ENCODE measurements around the gene BAK1.

Gene BAK1

DNA sequence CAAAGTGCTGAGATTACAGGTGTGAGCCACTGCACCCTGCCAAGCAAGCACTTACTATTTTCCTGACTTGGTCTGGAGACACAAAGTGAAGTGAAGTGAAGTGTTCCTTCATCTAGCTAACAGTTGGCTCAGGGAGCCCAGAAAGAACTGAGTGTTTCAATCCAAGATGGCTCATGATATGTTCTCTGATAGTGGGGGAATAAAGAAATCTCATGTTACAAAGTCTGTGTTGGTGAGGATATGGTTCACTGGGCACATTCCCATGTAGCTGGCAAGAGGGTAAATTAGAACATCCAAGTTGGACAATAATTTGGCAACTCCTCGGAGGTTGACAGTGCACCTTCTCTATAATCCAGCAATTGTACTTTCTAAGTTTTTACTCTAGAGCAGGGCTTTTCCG, 36.0 kb upstream of the BAK1 start:
- Mint-ChIP-seq H3K36me3 (no peaks in the 10 kb centered on the region), H3K27ac (no peak overlapping the region), H3K27me3 (peaks cover 2% of the 10 kb centered on the region), H3K9me3 (no peaks in the 10 kb centered on the region), H3K4me3 (no peak overlapping the region), H3K4me1 (peaks cover 9% of the 10 kb centered on the region)
- no peak for ATAC-seq (ENCODE audit: low read depth)
- DNase-seq (ENCODE audit: low spot score in 2 of 2): no peak

DNA sequence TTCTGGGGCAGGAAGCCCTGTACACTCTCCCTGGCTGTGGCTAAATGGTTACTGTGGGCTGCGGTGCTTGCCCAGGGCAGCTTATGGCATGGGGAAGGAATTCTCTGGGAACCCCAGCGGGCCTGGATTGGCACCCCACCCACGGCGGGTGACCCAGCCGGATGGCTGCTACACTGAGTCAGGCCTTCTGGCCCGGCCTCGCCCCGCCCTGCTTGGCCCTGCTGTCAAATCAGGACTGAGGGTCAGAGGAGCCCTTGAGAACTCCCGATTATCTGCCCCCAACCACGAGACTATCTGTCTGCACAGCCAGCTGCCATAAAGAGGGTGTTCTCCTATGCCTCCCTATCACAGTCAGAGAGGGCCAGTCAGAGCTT, 33.7 kb upstream of the BAK1 start:
- H3K9me3 Mint-ChIP-seq: no peaks in the 10 kb centered on the region
- ATAC-seq (ENCODE audit: low read depth): no peak
- H3K27ac Mint-ChIP-seq: no peak overlapping the region
- H3K4me1 Mint-ChIP-seq: peaks cover 2% of the 10 kb centered on the region
- peaks cover 2% of the 10 kb centered on the region for H3K27me3 Mint-ChIP-seq
- H3K36me3 Mint-ChIP-seq: no peaks in the 10 kb centered on the region
- H3K4me3 Mint-ChIP-seq: no peak overlapping the region
- DNase-seq (ENCODE audit: low spot score in 2 of 2): no peak

DNA sequence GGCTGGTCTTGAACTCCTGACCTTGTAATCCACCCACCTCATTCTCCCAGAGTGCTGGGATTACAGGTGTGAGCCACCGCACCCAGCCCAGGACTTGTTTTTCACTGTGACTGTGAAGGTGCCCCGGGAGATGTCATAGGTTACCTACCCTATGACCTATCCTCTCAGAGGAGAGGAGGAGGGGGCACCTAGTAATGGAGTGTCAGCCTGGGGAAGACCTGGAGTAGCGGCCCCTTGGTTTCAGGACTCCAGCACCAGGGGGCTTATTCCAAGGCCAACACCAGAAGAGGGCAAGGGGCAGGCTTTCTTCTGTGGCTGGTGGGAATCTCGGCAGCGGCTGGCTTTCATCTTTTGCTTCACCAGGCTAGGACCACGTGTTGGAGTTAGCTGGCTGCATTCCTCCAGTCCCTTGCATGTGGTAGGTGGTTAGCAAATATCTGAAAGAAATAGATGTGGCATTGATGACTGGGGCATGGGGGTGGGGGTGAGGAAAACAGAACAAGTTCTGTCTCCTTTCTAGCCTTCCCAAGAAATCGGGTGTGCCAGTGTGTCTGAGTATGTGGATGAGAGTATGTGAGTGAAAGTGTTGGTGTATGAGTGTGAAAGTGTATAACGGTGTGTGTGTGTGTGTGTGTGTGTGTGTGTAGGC, 33.2 kb upstream of the BAK1 start:
- DNase-seq (ENCODE audit: low spot score in 2 of 2): no peak
- H3K4me3 Mint-ChIP-seq: no peak overlapping the region
- ATAC-seq (ENCODE audit: low read depth): no peak
- peaks cover 2% of the 10 kb centered on the region for H3K27me3 Mint-ChIP-seq
- no peaks in the 10 kb centered on the region for H3K9me3 Mint-ChIP-seq
- H3K4me1 Mint-ChIP-seq: peaks cover 2% of the 10 kb centered on the region
- no peaks in the 10 kb centered on the region for H3K36me3 Mint-ChIP-seq
- no peak overlapping the region for H3K27ac Mint-ChIP-seq

DNA sequence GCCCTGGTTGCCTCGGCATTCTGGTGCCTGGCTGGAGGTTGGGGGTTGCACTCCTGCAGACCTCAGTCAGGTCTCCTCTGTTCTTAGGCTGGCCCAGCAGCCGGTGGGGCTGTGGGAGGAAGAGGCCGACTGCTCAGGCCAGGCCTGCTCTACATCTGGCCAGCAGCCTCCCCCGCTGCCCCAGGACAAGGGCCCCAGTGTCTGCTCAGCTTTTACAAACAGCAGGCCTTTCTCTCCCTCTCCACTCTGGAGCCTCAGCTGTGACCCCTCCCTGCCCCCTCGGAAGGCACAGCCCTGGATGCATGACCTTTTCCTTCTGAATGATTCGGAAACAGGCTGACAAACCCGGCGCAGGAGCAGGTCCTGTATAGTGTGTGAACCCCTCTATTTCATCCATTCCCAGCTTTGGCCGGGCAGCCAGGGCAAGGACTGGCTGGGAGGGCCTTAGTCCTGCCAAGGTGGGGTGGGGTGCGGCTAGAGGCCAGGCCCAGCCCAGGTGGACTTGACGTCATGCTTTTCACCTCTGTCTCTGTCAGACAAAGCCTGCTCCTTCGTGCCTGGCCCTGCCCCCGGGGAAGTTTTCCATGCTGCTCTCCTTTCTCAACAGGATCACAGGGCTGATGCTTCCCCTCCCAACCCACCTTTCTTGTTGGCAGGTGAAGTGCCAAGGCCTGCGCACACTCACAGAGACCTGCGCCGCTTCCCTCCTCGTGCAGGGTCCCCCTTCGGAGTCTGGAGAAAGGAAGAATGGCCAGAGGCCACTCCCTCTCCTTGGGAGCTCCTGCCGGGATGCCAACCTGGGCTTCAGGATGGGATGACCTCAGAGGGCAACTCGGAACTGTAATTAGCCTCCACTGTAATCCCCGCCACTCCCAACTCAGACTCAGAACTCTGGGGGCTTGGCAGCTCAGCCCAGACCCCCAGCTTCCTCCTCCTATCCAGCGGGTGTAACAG, 31.0 kb upstream of the BAK1 start:
- Mint-ChIP-seq H3K9me3 (no peaks in the 10 kb centered on the region), H3K27ac (no peak overlapping the region), H3K4me1 (peaks cover 4% of the 10 kb centered on the region), H3K4me3 (no peak overlapping the region), H3K36me3 (no peaks in the 10 kb centered on the region), H3K27me3 (peaks cover 2% of the 10 kb centered on the region)
- ATAC-seq (ENCODE audit: low read depth) (no peak), DNase-seq (ENCODE audit: low spot score in 2 of 2) (no peak)

DNA sequence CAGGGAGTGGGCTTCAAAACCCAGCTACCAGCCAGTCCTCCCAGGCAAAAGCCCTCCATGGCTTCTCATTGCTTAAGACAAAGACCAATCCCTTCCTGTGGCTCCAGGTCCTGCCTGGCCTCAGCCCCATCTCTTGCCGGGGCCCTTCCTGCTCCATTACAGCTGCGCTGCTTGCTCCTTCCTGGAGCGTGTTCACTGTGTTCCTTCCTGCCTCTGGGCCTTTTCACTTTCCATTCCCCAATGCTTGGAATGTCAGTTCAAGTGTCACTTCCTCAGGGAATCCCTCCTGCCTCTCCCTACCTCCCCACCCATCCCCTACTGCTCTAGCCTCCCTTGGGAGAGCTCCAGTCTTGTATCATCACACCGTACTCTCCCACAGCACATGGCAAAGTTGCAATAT, 30.0 kb upstream of the BAK1 start:
- Mint-ChIP-seq H3K4me1 (peaks cover 8% of the 10 kb centered on the region), H3K9me3 (peaks cover 2% of the 10 kb centered on the region), H3K36me3 (peaks cover 2% of the 10 kb centered on the region), H3K27ac (no peak overlapping the region), H3K4me3 (no peak overlapping the region), H3K27me3 (peaks cover 2% of the 10 kb centered on the region)
- no peak for DNase-seq (ENCODE audit: low spot score in 2 of 2)
- ATAC-seq (ENCODE audit: low read depth): no peak

DNA sequence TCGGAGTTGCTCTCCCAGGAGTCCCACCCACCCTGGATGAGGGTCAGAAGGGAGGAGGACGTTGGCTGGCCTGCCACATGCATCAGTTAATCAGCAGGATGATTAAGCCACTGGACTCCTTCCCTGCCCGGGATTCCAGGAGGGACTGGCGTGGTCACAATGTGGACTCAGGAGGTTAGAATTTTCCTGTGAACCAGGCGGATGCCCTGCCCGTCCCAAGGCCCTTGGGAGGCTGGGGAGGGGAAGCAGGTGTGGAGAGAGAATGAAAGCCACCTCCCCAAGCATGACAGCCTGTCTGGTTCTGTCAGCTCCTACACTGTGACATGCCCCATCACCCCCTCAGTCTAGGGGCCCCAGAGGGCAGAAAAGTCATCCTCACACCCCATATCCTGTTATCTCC, 29.5 kb upstream of the BAK1 start:
- Mint-ChIP-seq H3K36me3 (peaks cover 4% of the 10 kb centered on the region), H3K9me3 (peaks cover 3% of the 10 kb centered on the region), H3K4me3 (no peak overlapping the region), H3K4me1 (peaks cover 9% of the 10 kb centered on the region), H3K27ac (no peak overlapping the region), H3K27me3 (peaks cover 2% of the 10 kb centered on the region)
- ATAC-seq (ENCODE audit: low read depth): no peak
- no peak for DNase-seq (ENCODE audit: low spot score in 2 of 2)

DNA sequence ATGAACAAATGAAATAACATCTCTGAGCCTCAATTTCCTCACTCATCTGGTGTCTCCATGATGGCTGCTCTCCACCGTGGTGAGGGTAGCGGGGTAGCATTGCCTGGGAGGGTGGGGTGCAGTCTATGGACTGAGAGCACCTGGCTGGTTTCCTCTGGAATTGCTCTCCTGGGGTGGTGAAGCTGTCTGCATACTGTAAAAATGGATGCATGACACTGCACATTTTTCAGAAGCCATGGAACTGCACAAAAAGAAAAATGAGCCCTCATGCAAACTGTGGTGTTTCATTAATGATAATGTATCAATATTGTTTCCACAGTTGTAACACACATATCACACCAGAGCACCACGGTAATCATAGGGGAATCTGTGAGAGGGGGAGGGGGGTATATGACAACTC, 28.9 kb upstream of the BAK1 start:
- H3K4me1 Mint-ChIP-seq: peaks cover 9% of the 10 kb centered on the region
- peaks cover 2% of the 10 kb centered on the region for H3K27me3 Mint-ChIP-seq
- H3K36me3 Mint-ChIP-seq: peaks cover 4% of the 10 kb centered on the region
- peaks cover 3% of the 10 kb centered on the region for H3K9me3 Mint-ChIP-seq
- ATAC-seq (ENCODE audit: low read depth) (no peak), DNase-seq (ENCODE audit: low spot score in 2 of 2) (no peak)
- no peak overlapping the region for H3K27ac Mint-ChIP-seq
- no peak overlapping the region for H3K4me3 Mint-ChIP-seq

DNA sequence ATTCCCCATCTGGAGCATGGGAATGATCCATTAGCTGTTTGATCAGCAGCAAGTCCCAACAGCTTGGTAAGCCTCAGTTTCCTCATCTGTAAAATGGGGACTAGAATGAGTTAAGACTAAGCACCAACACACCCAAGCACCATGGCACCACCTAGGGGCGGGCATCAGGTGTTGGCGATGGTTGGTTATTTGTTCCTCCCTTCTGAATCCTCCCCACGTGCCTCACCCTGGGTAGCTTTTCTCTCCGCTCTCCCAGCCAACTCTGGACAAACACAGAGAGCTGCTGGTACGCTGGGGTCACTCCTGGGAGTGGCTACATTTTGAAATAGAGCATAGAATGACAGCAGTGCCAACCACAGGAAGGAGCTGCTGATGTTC, 27.7 kb upstream of the BAK1 start:
- ATAC-seq (ENCODE audit: low read depth) (peak; percentile 96), DNase-seq (ENCODE audit: low spot score in 2 of 2) (peak; percentile 52 to 58)
- Mint-ChIP-seq H3K4me3 (no peak overlapping the region), H3K27ac (no peak overlapping the region), H3K9me3 (peaks cover 3% of the 10 kb centered on the region), H3K36me3 (peaks cover 4% of the 10 kb centered on the region), H3K4me1 (peaks cover 7% of the 10 kb centered on the region), H3K27me3 (no peaks in the 10 kb centered on the region)

DNA sequence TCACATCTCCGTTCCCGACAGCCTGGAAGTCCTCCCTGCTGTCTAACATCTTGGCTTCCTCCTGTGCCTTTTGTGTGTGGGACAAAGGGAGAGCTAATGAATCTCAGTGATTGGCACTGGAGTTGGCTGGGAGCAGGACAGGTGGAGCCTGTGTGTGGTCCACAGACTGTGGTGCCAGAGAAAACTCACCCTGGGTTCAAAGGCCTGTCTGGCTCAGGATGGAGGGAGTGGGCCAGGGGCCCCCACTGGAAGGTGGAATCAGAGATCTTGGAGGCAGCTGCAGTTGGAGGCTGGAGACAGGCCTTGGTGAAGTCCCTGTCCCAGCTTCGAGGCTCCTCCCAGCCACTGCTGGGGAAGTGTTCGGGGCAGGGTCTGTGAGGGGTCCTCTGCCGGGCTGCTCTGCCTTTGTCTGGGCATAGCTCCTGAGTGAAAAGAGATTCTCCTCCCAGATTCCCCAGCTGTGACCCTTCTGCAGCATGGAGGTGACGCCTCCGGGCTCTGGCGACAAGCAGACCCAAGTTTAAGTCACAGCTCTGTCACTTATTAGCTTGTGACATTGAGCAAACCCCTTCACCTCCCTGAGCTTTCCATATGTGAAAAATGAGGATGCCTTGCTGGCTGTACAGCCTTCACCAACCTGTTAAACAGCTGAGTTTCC, 27.2 kb upstream of the BAK1 start:
- H3K9me3 Mint-ChIP-seq: peaks cover 3% of the 10 kb centered on the region
- peaks cover 4% of the 10 kb centered on the region for H3K36me3 Mint-ChIP-seq
- H3K27ac Mint-ChIP-seq: no peak overlapping the region
- no peaks in the 10 kb centered on the region for H3K27me3 Mint-ChIP-seq
- no peak overlapping the region for H3K4me3 Mint-ChIP-seq
- DNase-seq (ENCODE audit: low spot score in 2 of 2): no peak
- no peak for ATAC-seq (ENCODE audit: low read depth)
- H3K4me1 Mint-ChIP-seq: peaks cover 7% of the 10 kb centered on the region

DNA sequence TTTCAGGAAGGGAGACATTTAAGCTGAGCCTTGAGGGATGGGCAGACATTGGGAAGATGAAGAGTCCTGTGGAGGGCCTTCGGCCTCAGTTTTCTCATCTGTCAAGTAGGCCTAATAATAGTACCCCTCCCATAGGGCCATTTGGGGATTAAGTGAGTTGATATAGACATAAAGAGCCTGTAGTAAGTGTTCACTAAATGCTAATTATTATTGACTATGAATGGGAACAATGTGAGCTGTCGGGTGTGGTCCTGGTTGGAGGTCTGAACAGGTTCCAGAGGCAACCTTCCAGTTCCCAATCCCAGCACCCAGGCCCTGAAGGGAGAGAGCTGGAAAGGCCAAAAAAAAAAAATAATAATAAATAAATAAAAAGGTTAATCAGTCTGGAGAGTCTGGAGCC, 26.6 kb upstream of the BAK1 start:
- Mint-ChIP-seq H3K4me3 (no peak overlapping the region), H3K27me3 (no peaks in the 10 kb centered on the region), H3K27ac (no peak overlapping the region)

DNA sequence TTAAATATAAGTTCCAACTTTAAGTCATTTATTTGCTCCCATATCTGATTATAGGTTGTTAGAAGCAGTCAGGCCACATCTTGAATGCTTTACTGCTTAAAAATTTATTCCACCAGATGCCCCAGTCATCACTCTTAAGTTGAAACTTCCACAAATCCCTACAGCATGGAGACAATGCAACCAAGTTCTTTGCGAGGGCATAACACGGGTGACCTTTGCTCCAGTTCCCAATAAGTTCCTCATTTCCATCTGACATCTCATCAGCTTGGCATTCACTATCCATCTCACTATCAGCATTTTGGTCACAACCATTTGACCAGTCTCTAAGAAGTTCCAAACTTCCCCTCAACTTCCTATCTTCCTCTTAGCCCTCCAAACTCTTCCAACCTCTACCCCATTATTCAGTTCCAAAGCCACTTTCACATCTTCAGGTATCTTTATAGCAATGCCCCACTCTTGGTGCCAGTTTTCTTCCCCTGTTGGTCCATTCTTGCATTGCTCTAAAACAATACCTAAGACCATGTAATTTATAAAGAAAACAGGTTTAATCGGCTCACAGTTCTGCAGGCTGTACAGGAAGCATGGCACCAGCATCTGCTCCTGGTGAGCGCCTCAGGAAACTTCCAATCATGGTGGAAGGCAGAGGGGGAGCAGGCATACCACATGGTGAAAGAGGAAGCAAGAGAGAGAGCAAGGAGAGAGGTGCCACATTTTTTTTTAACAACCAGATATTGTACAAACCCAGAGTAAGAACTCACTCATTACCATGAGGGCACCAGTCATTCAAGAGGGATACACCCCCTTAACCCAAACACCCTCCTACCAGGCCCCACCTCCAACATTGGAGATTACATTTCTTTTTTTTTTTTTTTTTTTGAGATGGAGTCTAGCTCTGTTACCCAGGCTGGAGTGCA, 25.1 kb upstream of the BAK1 start:
- H3K9me3 Mint-ChIP-seq: peaks cover 3% of the 10 kb centered on the region
- no peaks in the 10 kb centered on the region for H3K27me3 Mint-ChIP-seq
- DNase-seq (ENCODE audit: low spot score in 2 of 2): no peak
- peak; percentile 15 for ATAC-seq (ENCODE audit: low read depth)
- H3K4me1 Mint-ChIP-seq: peaks cover 7% of the 10 kb centered on the region
- H3K36me3 Mint-ChIP-seq: peaks cover 4% of the 10 kb centered on the region
- no peak overlapping the region for H3K4me3 Mint-ChIP-seq
- H3K27ac Mint-ChIP-seq: no peak overlapping the region

More for the DNA sequence above, 26.6 kb upstream of the BAK1 start:
- Mint-ChIP-seq H3K36me3 (peaks cover 4% of the 10 kb centered on the region), H3K9me3 (peaks cover 3% of the 10 kb centered on the region), H3K4me1 (peaks cover 7% of the 10 kb centered on the region)
- DNase-seq (ENCODE audit: low spot score in 2 of 2) (no peak), ATAC-seq (ENCODE audit: low read depth) (no peak)

DNA sequence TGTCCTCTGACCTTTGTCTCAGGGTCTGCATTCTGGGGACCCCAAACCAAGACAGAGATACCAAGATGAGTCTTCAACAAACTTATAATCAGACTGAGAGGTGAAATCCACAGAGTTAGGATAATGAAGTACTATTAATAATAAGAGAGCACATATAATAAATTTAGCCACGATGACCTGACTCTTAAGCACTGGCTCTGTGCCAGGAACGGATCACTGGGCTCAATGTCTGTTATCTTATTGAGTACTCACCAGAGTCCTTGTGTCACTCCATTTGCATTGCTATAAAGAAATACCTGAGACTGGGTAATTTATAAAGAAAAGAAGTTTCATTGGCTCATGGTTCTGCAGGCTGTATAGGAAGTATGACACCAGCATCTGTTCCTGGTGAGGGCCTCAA, 22.1 kb upstream of the BAK1 start:
- Mint-ChIP-seq H3K27ac (peak overlapping the region; percentile 25), H3K36me3 (peaks cover 4% of the 10 kb centered on the region), H3K4me1 (peaks cover 8% of the 10 kb centered on the region), H3K4me3 (no peak overlapping the region), H3K27me3 (no peaks in the 10 kb centered on the region), H3K9me3 (peaks cover 3% of the 10 kb centered on the region)
- no peak for ATAC-seq (ENCODE audit: low read depth)
- no peak for DNase-seq (ENCODE audit: low spot score in 2 of 2)

DNA sequence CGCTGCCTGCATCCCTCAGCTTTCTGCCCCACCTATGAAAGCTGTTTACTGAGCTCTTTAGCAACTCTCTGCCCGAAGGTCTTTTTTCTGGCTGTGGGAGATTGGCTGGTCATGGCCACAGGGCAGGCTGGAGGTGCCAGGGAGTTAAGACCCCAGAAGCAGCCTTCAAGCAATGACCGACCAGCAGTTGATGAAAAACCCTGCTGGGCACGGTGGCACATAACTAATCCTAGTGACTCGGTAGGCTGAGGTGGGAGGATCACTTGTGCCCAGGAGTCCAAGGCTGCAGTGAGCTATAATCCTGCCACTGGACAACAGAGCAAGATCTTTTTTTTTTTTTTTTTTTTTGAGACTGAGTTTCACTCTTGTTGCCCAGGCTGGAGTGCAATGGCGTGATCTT, 20.7 kb upstream of the BAK1 start:
- DNase-seq (ENCODE audit: low spot score in 2 of 2) (no peak), ATAC-seq (ENCODE audit: low read depth) (no peak)
- Mint-ChIP-seq H3K9me3 (peaks cover 3% of the 10 kb centered on the region), H3K36me3 (peaks cover 4% of the 10 kb centered on the region), H3K27ac (no peak overlapping the region), H3K4me1 (peaks cover 15% of the 10 kb centered on the region), H3K27me3 (no peaks in the 10 kb centered on the region), H3K4me3 (no peak overlapping the region)
